C4-2B (cell line): ENCODE measurements around the gene TCERG1L.

ENCODE experiments used
- CTCF ChIP-seq: fragments of 450-650 bp; conservative IDR thresholded peaks from 2 replicates; pipeline ENCODE4 v1.5.1; 2017; ENCODE audit warnings: mild to moderate bottlenecking
- ZFX ChIP-seq: fragments of 450-650 bp; IDR thresholded peaks from 2 replicates; pipeline ENCODE4 v1.6.1; 2017

GRCh38 chr10:131074682-131075081 is 236.8 kb downstream of the TCERG1L start:
- TF ChIP-seq CTCF (no peak), ZFX (no peak)
